Mononuclear cell (primary cell): ENCODE results near the gene SLCO1A2. TPM values are rescaled to one million over a fixed set of nuclear protein-coding genes. Genes with fewer than 3 reads are reported as not detected.

Experiments used
- H3K27me3 ChIP-seq: 2 replicates; pipeline ENCODE4 v1.6.0; 2011; ENCODE audit warnings: low read length, control low read depth; ENCODE audit not compliant: insufficient read depth
- H3K4me1 ChIP-seq: 2 replicates; pipeline ENCODE4 v1.5.1; 2011; ENCODE audit warnings: mild to moderate bottlenecking, low read length, control low read depth; ENCODE audit not compliant: insufficient read depth
- H3K4me3 ChIP-seq: 2 replicates; pipeline ENCODE4 v1.5.1; 2011; ENCODE audit warnings: mild to moderate bottlenecking, low read length, moderate library complexity
- H3K9me3 ChIP-seq: 2 replicates; pipeline ENCODE4 v1.5.1; 2011; ENCODE audit warnings: low read depth, mild to moderate bottlenecking, control low read depth, low read length
- total RNA-seq: library from RNA; depleted of rRNA; stranded (reverse); fragments of >200 nt; gene quantifications from one replicate; pipeline ENCODE4 v1.2.3, GENCODE V29; 2012

Gene SLCO1A2
- total RNA-seq, 1 donor: under 0.01 TPM

DNA sequence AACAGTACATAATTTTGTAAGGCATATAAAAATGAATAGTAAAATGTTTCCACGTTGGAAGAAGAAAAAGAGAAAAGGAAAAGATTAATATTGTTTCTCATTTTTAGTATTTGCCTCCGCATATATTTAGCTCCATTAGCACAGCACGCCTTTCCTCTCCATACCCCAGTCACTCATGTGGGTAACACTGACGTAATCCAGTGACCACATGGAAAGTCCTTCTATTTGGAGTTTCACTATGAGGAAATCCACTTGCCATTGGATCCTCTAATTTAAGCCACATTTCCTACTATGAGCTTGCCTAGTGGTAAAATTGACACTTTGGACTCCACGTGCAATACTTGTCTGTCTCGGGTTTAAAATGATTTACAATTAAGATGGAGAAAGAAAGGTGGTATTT is 5.7 kb upstream of the SLCO1A2 start:
- Histone ChIP-seq H3K27me3 (no peaks in the 10 kb centered on the region), H3K4me3 (no peak overlapping the region), H3K4me1 (no peaks in the 10 kb centered on the region), H3K9me3 (no peaks in the 10 kb centered on the region)

DNA sequence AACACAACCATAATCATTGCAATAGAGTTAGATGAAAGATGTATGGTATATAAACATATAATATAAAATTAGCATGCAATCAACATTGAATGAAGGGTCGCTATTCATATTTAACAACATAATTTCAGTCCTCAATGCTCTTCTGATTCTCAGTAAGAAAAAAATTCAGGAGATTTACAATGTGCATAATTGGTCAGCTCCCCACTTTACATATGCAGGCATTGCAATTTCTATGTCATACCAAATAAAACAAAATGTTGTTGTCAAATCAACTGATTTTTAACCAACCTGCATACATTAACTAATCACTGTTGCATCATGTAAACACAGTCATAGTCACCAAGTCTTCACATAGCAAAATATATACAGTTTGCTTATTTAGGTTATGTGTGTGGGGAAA is 5.2 kb upstream of the SLCO1A2 start:
- Histone ChIP-seq H3K4me1 (no peaks in the 10 kb centered on the region), H3K4me3 (no peak overlapping the region), H3K9me3 (no peaks in the 10 kb centered on the region), H3K27me3 (no peaks in the 10 kb centered on the region)

DNA sequence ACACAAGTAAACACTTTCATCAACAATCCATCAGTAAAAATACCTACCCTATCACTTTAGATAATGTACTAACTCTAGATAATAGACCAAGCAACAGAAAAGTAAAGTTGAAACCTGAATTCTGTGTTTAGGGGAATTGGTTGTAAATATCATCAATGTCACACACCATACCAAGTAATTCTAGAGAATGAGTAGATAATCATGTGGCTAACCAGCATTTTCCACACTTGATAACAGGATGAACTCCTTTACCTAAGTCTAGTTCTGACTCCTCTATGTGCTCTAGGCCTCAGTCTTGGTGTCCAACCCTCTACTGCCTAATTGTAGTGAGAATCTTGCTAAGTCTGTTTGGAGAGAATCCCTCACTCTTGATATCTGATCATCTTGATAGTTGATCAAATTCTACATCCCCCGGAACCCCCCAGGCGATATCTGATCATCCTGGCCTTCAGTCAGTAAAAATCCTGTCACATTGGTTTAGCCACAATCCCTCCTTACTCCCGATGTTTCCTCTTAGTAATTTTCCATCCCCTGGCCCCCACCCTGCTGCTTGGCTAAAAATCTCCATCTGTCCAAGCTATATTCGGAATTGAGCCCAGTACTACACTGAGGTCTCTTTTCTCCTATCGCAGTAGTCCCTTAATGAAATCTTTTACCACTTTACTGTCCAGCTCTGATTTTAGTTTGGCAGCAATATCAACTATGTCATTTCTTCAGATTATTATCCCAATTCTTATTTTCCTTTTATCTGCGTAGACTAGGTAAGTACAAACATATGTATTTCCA is 3.4 kb upstream of the SLCO1A2 start:
- Histone ChIP-seq H3K4me1 (no peaks in the 10 kb centered on the region), H3K27me3 (no peaks in the 10 kb centered on the region), H3K4me3 (no peak overlapping the region), H3K9me3 (no peaks in the 10 kb centered on the region)

DNA sequence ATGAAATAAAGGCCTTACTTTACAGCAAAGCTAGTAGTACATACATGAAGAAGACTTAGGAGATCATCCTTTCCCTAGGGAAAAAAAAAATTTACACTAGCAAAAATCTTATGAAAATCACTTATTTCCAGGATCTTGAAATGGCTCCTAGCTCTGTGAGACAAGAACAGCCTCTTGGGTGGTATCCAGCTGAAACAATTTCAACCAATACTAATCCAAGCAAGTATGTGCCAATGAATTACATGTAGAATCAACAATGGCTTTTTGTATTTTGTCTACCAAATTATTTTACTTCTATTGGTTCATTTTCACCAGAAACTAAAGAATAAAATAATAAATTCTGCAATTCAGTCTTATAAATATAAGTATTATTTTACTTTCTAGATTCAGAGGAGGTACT is 2.7 kb upstream of the SLCO1A2 start:
- Histone ChIP-seq H3K4me1 (no peaks in the 10 kb centered on the region), H3K27me3 (no peaks in the 10 kb centered on the region), H3K9me3 (no peaks in the 10 kb centered on the region)

DNA sequence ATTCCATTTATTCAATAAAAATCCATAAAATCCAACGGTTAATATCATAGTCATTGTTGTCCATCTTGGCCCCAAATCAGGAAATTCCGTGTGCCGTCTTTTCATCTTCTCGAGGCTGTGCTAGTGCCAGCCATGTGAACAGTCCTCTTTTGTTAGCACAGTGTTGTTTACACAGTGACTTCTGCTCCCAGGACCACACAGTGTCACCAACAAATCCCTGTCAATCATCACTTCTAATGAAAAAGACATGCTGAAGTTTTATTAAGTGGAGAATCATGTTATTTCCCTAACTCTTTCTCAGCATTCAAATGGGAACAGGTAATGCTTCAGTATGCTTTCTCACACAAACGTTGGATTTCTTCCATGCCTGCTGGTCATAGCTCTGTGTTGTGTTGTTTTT is 1.9 kb upstream of the SLCO1A2 start:
- no peaks in the 10 kb centered on the region for H3K27me3 ChIP-seq
- no peak overlapping the region for H3K4me3 ChIP-seq
- H3K9me3 ChIP-seq: no peaks in the 10 kb centered on the region
- H3K4me1 ChIP-seq: no peaks in the 10 kb centered on the region

More for the DNA sequence above, 2.7 kb upstream of the SLCO1A2 start:
- no peak overlapping the region for H3K4me3 ChIP-seq

DNA sequence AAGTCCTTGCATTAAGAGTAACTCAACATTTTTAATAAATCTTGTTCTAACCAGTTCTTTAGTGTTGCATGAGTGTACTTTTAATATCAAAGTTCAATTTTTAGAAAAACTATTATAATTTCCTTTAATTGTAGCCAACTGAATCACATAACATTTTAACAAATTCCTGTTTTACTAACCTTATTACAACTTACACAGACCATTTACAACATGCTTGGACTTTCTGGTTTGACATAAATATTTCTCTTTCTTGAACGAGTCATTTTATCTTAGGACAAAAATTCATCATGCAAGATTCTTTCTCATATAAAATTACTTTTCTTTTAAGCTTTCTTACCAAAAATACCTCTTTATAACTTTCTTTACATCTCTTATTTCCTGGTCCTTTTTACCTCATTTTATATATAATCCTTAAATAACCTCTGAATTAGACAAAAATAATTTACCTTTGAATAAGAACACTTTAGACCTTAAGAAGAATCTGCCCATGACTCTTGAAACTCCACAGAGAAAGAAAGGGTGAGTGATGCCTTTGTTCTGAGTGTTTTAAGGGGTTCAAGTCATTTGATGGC is 3.9 kb downstream of the SLCO1A2 start:
- no peaks in the 10 kb centered on the region for H3K4me1 ChIP-seq
- no peak overlapping the region for H3K4me3 ChIP-seq
- no peaks in the 10 kb centered on the region for H3K27me3 ChIP-seq
- no peaks in the 10 kb centered on the region for H3K9me3 ChIP-seq

DNA sequence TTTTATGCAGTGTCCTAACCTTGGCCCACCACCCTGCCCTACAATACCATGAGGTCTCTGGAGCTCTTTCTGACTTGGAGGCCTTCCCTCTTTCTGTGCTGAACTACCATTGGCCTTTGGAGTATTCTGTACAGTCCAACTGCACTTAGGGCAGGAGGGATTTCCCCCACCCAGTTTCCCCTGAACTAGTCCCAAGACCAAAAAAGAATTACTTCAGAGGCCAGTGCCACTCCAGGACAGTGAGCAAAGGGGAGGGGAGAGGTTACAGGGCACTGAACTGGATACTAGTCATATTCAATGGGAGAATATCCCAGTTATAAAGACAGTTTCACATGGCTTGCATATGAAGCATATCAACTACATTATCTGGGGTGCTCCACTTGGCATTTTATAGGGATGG is 6.1 kb downstream of the SLCO1A2 start:
- Histone ChIP-seq H3K4me3 (no peak overlapping the region), H3K27me3 (no peaks in the 10 kb centered on the region), H3K9me3 (no peaks in the 10 kb centered on the region), H3K4me1 (no peaks in the 10 kb centered on the region)

DNA sequence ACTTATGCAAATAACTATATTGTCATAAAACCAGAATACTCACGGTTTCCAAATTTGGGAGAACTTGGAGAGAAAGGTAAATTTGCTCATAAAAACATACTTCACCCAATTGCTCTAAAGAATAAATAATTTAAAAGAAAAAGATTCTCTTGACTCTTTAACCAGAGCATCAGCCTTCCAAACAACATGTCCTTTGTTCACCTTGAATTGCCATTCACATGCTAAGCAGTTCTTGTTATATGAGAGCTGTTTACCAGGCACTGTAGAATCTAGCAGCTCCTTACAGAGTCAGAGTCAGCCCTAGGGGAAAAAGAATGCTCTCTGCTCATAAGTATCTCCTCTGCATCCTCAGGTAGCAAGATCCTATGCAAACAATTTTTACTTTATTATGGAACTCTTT is 10.2 kb downstream of the SLCO1A2 start:
- no peaks in the 10 kb centered on the region for H3K27me3 ChIP-seq
- no peak overlapping the region for H3K4me3 ChIP-seq

DNA sequence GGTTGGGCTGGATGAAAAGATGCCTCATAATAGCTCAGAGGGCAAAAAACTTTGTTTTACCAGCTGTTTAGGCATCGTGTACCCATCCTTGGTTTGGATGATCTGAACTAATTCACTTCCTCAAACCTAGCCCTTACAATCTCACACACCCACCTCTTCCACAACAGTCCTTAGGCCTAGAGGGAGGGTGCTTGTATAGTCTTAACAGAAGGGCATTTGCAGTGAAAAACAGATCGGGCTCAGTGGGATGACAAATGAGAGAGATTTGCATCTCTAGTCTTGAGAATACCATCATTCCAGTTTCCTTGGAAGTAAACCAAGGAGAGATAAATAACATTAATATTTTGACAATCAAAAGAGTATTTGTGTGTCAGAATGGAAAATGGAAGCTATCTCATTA is 11.0 kb downstream of the SLCO1A2 start:
- Histone ChIP-seq H3K9me3 (no peaks in the 10 kb centered on the region), H3K4me1 (no peaks in the 10 kb centered on the region), H3K27me3 (no peaks in the 10 kb centered on the region), H3K4me3 (no peak overlapping the region)

More for the DNA sequence above, 10.2 kb downstream of the SLCO1A2 start:
- Histone ChIP-seq H3K4me1 (no peaks in the 10 kb centered on the region), H3K9me3 (no peaks in the 10 kb centered on the region)

DNA sequence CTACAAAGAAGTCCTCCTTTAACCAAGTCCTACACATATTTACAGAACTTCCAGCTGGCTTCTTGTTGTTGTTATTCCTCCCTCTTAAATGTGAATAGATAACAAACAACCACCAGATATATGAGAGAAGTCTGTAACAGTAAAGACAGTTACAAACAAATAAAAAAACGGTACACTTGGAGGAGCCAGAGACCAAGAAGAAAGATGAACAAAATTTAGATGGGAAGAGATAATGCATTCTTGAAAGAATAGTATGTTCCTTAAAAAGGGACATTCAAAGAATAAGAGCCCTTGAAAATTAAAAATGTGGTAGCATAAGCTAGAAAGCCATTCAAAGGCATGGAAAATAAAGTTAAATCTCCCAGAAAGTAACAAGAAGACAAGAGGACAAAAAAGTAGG is 25.9 kb downstream of the SLCO1A2 start:
- H3K4me1 ChIP-seq: no peaks in the 10 kb centered on the region
- H3K4me3 ChIP-seq: no peak overlapping the region
- no peaks in the 10 kb centered on the region for H3K27me3 ChIP-seq

DNA sequence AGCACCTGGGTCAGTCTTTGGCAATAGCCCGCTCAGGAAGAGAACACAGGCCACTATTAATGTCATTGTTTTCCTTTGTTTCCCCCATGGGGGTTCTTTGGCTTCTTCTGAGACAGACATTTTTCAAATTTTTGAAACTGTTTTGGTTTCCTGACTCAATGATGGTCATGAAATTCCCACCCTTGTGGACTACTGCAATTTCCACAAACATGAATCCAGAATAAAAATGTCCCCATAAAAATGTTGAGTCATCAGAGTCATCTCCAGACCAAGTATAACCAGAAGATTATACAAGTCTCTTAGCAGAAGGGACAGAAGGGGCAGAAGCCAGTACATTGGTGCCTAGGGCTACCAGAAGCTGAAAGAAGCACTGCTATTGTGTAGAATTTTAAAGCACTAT is 29.1 kb downstream of the SLCO1A2 start:
- Histone ChIP-seq H3K4me1 (no peaks in the 10 kb centered on the region), H3K9me3 (no peaks in the 10 kb centered on the region), H3K27me3 (no peaks in the 10 kb centered on the region)

More for the DNA sequence above, 25.9 kb downstream of the SLCO1A2 start:
- H3K9me3 ChIP-seq: no peaks in the 10 kb centered on the region

DNA sequence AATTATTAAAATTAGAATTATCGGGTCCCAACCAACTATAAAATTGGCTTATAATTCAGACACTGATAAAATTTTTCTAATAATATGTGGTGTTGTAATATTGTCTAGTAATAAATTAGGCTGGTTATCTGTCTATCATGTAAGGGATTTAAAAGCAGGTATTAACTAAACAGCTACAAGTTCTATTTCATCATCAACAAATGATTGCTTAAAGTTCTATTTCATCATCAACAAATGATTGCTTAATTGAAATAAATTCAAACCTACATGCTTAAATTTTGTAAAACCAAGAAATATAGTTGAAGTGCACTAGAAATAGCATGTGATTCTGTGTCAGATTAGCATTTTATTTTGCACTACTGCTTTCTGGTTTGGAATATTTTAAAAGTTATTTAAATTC is 34.1 kb downstream of the SLCO1A2 start:
- Histone ChIP-seq H3K4me1 (no peaks in the 10 kb centered on the region), H3K4me3 (no peak overlapping the region), H3K9me3 (no peaks in the 10 kb centered on the region), H3K27me3 (no peaks in the 10 kb centered on the region)

More for the DNA sequence above, 29.1 kb downstream of the SLCO1A2 start:
- no peak overlapping the region for H3K4me3 ChIP-seq

DNA sequence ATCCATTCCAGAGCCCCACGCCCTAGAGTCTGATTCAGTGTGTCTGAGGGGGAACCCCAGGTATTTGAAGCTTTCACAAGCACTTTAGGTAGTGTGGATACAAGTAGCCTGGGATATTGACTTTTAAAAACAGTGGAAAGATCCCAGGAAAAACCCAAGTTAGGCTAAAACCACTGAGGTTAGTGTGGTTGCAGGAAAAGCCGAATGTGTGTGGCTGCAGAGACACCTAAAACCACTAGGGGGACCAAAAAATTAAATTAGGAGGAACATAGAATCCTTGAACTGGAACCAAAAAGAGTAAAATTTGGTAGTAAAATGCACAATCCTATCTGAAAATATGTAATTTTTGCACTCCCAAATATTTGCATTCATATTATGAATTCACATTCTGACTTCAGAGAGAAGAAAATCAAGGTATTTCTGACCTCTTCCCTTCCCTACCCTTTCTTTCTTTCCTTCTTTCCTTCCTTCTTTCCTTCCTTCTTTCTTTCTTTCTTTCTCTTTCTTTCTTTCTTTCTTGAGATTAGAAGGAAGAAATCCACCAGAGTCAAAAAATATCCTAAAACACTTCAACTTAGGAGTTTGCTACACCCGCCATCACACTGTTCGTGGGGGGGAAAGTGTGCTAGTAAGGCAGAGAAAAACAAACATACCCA is 37.8 kb downstream of the SLCO1A2 start:
- Histone ChIP-seq H3K9me3 (no peaks in the 10 kb centered on the region), H3K27me3 (no peaks in the 10 kb centered on the region), H3K4me3 (no peak overlapping the region), H3K4me1 (no peaks in the 10 kb centered on the region)

DNA sequence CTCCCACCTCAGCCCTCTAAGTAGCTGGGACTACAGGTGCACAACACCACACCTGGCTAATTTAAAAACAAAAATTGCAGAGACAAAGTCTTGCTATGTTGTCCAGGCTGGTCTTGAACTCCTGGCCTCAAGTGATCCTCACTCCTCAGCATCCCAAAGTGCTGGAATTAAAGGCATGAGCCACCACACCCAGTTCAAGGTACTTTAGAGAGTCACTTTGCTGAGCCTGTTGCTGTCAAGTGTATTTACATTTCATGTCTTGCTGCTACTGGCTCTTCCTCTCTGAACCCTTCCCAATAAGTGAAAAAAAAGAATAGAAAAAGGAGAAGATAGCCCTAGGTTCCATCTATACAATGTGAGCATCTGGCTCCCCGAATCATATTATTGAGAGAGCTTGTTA is 38.4 kb downstream of the SLCO1A2 start:
- Histone ChIP-seq H3K4me3 (no peak overlapping the region), H3K9me3 (no peaks in the 10 kb centered on the region), H3K27me3 (no peaks in the 10 kb centered on the region), H3K4me1 (no peaks in the 10 kb centered on the region)

DNA sequence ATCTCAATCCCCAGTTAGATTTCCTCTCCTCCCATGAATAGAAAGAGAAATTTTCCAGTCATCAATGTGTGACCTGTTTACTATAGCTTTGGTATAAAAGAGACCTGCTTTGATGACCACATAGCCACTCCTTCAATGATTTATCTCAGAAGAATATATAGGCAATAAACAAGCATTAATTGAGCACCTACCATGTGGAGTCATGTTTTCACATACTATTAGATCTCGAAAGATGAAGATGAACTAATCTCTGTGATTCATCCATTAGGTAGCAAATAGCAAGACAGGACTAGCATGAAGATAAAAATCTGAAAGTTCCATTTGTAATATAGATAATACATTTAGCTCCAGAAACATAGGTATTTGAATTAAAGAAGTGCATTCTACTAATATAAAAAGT is 40.5 kb downstream of the SLCO1A2 start:
- Histone ChIP-seq H3K9me3 (no peaks in the 10 kb centered on the region), H3K27me3 (no peaks in the 10 kb centered on the region), H3K4me3 (no peak overlapping the region), H3K4me1 (no peaks in the 10 kb centered on the region)
